Hepatocyte (in vitro differentiated cells): ENCODE results near the gene UCP3. TPM values are rescaled to one million over a fixed set of nuclear protein-coding genes. Genes with fewer than 3 reads are reported as not detected.

Experiments used
- DNase-seq: peaks from one replicate; pipeline ENCODE4 v3.0.0-alpha.2; 2016; ENCODE audit warnings: low spot score
- H2AFZ ChIP-seq: fragments of 200-600 bp; sonication (generic); 2 replicates; pipeline ENCODE4 v1.6.0; 2016; ENCODE audit warnings: antibody characterized with exemption, mild to moderate bottlenecking
- H3K27ac ChIP-seq: fragments of 200-600 bp; sonication (generic); 2 replicates; pipeline ENCODE4 v1.5.1; 2016; ENCODE audit warnings: mild to moderate bottlenecking
- H3K27me3 ChIP-seq: fragments of 200-600 bp; sonication (generic); 2 replicates; pipeline ENCODE4 v1.6.1; 2016
- H3K36me3 ChIP-seq: fragments of 200-600 bp; sonication (generic); replicated peaks from 2 replicates; pipeline ENCODE4 v1.5.1; 2016; ENCODE audit warnings: low read depth; ENCODE audit not compliant: insufficient read depth
- H3K4me1 ChIP-seq: fragments of 200-600 bp; sonication (generic); 2 replicates; pipeline ENCODE4 v1.5.1; 2016; ENCODE audit warnings: mild to moderate bottlenecking, moderate library complexity; ENCODE audit not compliant: insufficient read depth
- H3K4me2 ChIP-seq: fragments of 200-600 bp; sonication (generic); 2 replicates; pipeline ENCODE4 v1.6.0; 2016
- H3K4me3 ChIP-seq: fragments of 200-600 bp; sonication (generic); 2 replicates; pipeline ENCODE4 v1.5.1; 2016; ENCODE audit warnings: mild to moderate bottlenecking
- H3K79me2 ChIP-seq: fragments of 200-600 bp; sonication (generic); 2 replicates; pipeline ENCODE4 v1.6.0; 2017; ENCODE audit warnings: mild to moderate bottlenecking
- H3K9me2 ChIP-seq: fragments of 200-600 bp; sonication (generic); replicated peaks from 2 replicates; pipeline ENCODE4 v1.6.0; 2017; ENCODE audit warnings: mild to moderate bottlenecking; ENCODE audit not compliant: insufficient read depth
- H3K9me3 ChIP-seq: fragments of 200-600 bp; sonication (generic); 2 replicates; pipeline ENCODE4 v1.5.1; 2016; ENCODE audit warnings: low read depth, mild to moderate bottlenecking
- H4K20me1 ChIP-seq: fragments of 200-600 bp; sonication (generic); 2 replicates; pipeline ENCODE4 v1.6.0; 2016; ENCODE audit warnings: mild to moderate bottlenecking; ENCODE audit not compliant: insufficient read depth, poor library complexity, severe bottlenecking
- EZH2 ChIP-seq: fragments of 200-600 bp; sonication (generic); IDR thresholded peaks from 2 replicates; pipeline ENCODE4 v1.6.1; 2016; ENCODE audit warnings: antibody characterized with exemption, mild to moderate bottlenecking, borderline replicate concordance
- EZH2phosphoT487 ChIP-seq: fragments of 200-600 bp; sonication (generic); IDR thresholded peaks from one replicate; pipeline ENCODE4 v1.6.1; 2018; ENCODE audit warnings: antibody characterized with exemption, mild to moderate bottlenecking, low read depth, moderate library complexity; ENCODE audit not compliant: unreplicated experiment, severe bottlenecking
- WGBS: methylation state at CpG from one replicate; pipeline ENCODE4 v1.1.6; 2016; ENCODE audit warnings: low lambda C conversion rate; ENCODE audit errors: missing lambda C conversion rate; 5-methylcytosine and 5-hydroxymethylcytosine counted together
- polyA plus RNA-seq: library from polyadenylated mRNA; unstranded; fragments of >200 nt; fragmentation: Nextera tagmentation; extraction: Ambion mirVana; gene quantifications from 2 replicates; pipeline ENCODE4 v1.2.1, GENCODE V29; 2016
- total RNA-seq: library from RNA; depleted of rRNA; stranded (reverse); fragments of >200 nt; gene quantifications from 2 replicates; pipeline ENCODE4 v1.2.3, GENCODE V29; 2014
- TF ChIP-seq, protein P1 (sequence below): fragments of 200-600 bp; sonication (generic); IDR thresholded peaks from 2 replicates; pipeline ENCODE4 v1.5.1; 2016; ENCODE audit warnings: antibody characterized with exemption, mild to moderate bottlenecking; ENCODE audit not compliant: poor library complexity

UCP3 gene
- total and polyA plus RNA-seq, 2 experiments from 2014 or later = 0.80 TPM; not detected in 1

GRCh38 chr11:73982595-73982989 is 26.3 kb downstream of the UCP3 start, which contains the start of gene UCP2:
UCP2 (minus strand) TSS chr11:73982843; CDS start chr11:73978378, 4,465 bp downstream.
- no peaks in the 10 kb centered on the region for H3K27me3 ChIP-seq
- peak within 1 kb of the TSS; percentile 95 for H3K4me2 ChIP-seq
- H3K4me3 ChIP-seq = peak within 1 kb of the TSS; percentile 55
- peak; percentile 92 for DNase-seq
- 3% methylated on average over 29 of the region's 43 CpGs for WGBS
- peaks cover 6% of the 10 kb centered on the region for H3K4me1 ChIP-seq
- no peaks in the 10 kb centered on the region for H3K36me3 ChIP-seq
- no peaks in the 10 kb centered on the region for H4K20me1 ChIP-seq
- H2AFZ ChIP-seq = peak within 1 kb of the TSS; percentile 98
- H3K27ac ChIP-seq = peak within 1 kb of the TSS; percentile 84
- TF ChIP-seq, protein P1, sequence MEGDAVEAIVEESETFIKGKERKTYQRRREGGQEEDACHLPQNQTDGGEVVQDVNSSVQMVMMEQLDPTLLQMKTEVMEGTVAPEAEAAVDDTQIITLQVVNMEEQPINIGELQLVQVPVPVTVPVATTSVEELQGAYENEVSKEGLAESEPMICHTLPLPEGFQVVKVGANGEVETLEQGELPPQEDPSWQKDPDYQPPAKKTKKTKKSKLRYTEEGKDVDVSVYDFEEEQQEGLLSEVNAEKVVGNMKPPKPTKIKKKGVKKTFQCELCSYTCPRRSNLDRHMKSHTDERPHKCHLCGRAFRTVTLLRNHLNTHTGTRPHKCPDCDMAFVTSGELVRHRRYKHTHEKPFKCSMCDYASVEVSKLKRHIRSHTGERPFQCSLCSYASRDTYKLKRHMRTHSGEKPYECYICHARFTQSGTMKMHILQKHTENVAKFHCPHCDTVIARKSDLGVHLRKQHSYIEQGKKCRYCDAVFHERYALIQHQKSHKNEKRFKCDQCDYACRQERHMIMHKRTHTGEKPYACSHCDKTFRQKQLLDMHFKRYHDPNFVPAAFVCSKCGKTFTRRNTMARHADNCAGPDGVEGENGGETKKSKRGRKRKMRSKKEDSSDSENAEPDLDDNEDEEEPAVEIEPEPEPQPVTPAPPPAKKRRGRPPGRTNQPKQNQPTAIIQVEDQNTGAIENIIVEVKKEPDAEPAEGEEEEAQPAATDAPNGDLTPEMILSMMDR = no peak
- TF ChIP-seq EZH2phosphoT487 (no peak), EZH2 (no peak)
- no peaks in the 10 kb centered on the region for H3K79me2 ChIP-seq
- H3K9me3 ChIP-seq = no peaks in the 10 kb centered on the region
- no peaks in the 10 kb centered on the region for H3K9me2 ChIP-seq

GRCh38 chr11:73981051-73981805 is 27.7 kb downstream of the UCP3 start:
- Histone ChIP-seq H3K27ac (peak overlapping the region; percentile 43), H3K9me3 (no peaks in the 10 kb centered on the region), H3K4me3 (no peak overlapping the region), H2AFZ (no peak overlapping the region), H3K9me2 (no peaks in the 10 kb centered on the region), H3K27me3 (no peaks in the 10 kb centered on the region), H4K20me1 (no peaks in the 10 kb centered on the region), H3K36me3 (no peaks in the 10 kb centered on the region), H3K4me2 (peak overlapping the region; percentile 95), H3K79me2 (no peaks in the 10 kb centered on the region), H3K4me1 (peaks cover 6% of the 10 kb centered on the region)
- TF ChIP-seq EZH2phosphoT487 (no peak), EZH2 (no peak)
- TF ChIP-seq, protein P1 = no peak
- DNase-seq = no peak
- WGBS = 87% methylated on average over 13 of the region's 13 CpGs

- Histone ChIP-seq H3K9me3 (no peaks in the 10 kb centered on the region), H3K4me2 (peak overlapping the region; percentile 95), H4K20me1 (no peaks in the 10 kb centered on the region), H3K4me3 (no peak overlapping the region), H3K79me2 (no peaks in the 10 kb centered on the region), H3K36me3 (no peaks in the 10 kb centered on the region), H3K27me3 (no peaks in the 10 kb centered on the region), H3K27ac (peak overlapping the region; percentile 43), H3K9me2 (no peaks in the 10 kb centered on the region), H3K4me1 (peaks cover 6% of the 10 kb centered on the region), H2AFZ (no peak overlapping the region)
- TF ChIP-seq EZH2phosphoT487 = no peak
- no peak for TF ChIP-seq EZH2
- TF ChIP-seq, protein P1 = no peak
- 79% methylated on average over 6 of the region's 6 CpGs for WGBS
- DNase-seq = peak; percentile 48
These were observed 28.6 kb downstream of the UCP3 start for GRCh38 chr11:73980001-73980961.
